Upper lobe of left lung (tissue), 4 donors: Measurements from ENCODE around the gene KLK13.

ENCODE experiments used
- EP300 ChIP-seq, 4 donors: sonication (generic); formaldehyde crosslinking; IDR thresholded peaks; one replicate each; pipeline ENCODE4 v1.5.1; 2017; ENCODE audit warnings: antibody characterized with exemption in 4 of 4, control low read depth in 2 of 4
- POLR2A ChIP-seq, 4 donors: fragments of 450-650 bp; IDR thresholded peaks; one replicate each; pipeline ENCODE4 v1.5.1; 2016 to 2017; ENCODE audit warnings: antibody characterized with exemption in 4 of 4, mild to moderate bottlenecking in 2 of 4
- POLR2AphosphoS5 ChIP-seq, 2 donors: sonication (generic); formaldehyde crosslinking; IDR thresholded peaks; one replicate each; pipeline ENCODE4 v1.5.1; 2017; ENCODE audit warnings: antibody characterized with exemption in 2 of 2
- TF ChIP-seq, protein P1 (sequence below), 6 experiments: fragments of 450-650 bp in 4 of 6; fragments of 200-600 bp in 2 of 6; sonication (generic) in 2 of 6; IDR thresholded peaks; one replicate each; pipeline ENCODE4 v1.5.1; 2016 to 2019; ENCODE audit warnings: antibody characterized with exemption in 6 of 6

DNA sequence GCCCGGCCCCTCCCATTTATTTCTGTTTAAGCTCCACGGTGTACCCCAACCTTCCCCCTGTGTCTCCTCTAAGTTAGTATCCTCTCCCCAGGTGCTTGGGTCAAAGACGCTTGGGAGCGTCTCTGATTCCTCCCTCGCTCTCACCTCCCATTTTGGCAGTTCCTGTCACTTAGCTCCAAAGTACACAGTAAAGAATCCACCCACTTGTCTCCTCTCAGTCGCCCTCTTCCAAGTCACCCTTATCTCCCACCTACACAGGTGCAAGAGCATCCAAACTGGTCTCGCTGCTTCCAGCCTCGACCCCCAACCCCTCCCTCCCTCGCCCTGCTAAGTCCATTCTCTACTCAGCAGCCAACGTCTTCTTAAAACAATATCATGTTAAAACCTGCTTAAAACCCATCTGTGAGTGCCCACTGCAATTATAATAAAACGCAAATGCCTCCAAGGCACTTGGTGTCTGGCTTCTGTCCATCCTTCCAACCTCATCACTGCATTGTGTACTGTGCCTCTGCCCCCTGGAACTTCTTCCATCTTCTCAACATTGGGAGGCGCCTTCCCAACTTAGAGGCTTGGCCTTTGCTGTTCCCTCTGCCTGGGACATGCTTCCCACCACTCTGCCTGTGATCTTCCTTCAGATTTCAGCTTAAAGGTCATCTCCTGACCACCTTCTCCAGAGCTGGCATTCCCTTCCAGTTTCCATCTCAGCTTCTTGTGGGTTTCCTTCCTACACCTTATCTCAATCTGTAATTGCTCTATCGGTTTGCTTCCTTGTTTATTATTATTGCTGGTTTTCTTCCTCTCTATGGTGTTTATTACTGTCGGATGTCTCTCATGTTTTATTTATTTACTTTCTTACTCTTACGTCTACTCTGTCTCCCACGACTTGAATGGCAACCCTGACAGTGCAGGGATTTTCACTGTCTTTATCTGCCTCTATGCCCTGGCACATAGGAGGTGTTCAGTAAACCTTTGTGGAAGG is 27.3 kb upstream of the KLK13 start:
- TF ChIP-seq, protein P1, sequence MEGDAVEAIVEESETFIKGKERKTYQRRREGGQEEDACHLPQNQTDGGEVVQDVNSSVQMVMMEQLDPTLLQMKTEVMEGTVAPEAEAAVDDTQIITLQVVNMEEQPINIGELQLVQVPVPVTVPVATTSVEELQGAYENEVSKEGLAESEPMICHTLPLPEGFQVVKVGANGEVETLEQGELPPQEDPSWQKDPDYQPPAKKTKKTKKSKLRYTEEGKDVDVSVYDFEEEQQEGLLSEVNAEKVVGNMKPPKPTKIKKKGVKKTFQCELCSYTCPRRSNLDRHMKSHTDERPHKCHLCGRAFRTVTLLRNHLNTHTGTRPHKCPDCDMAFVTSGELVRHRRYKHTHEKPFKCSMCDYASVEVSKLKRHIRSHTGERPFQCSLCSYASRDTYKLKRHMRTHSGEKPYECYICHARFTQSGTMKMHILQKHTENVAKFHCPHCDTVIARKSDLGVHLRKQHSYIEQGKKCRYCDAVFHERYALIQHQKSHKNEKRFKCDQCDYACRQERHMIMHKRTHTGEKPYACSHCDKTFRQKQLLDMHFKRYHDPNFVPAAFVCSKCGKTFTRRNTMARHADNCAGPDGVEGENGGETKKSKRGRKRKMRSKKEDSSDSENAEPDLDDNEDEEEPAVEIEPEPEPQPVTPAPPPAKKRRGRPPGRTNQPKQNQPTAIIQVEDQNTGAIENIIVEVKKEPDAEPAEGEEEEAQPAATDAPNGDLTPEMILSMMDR (IDR thresholded peaks at IDR 0.05), result no peak
- TF ChIP-seq POLR2A (IDR thresholded peaks at IDR 0.05) (no peak), POLR2AphosphoS5 (IDR thresholded peaks at IDR 0.05) (no peak), EP300 (IDR thresholded peaks at IDR 0.05) (no peak)
